ENCODE data around the gene ACER2.

DNA sequence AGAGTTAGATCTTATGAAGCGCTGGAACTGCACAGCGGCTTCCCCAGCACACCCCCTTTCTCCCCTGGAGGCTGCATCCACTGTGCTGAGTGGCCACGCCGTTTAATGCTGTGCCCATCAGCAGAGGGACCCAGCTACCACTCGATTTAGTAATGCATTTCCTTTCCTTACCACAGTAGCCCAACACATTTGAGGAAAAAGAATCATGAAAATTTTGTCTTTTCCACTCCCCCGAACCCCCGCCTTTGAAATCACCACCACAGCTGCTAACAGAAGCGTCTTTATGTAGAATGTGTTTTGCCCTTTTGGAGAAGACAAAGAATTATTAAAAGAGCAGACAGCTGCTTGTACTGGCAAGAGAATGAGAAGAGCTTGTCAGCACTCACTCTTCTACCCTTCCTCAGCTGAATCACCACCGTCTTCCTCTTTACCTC is 73.2 kb downstream of the ACER2 start:
- TF ChIP-seq ZNF274 (IDR thresholded peaks at IDR 0.05; ENCODE audit: low read depth, low read length) = no peak
- no peak for TF ChIP-seq YY1 (IDR thresholded peaks at IDR 0.05; ENCODE audit: insufficient read depth, insufficient read length)
- TF ChIP-seq SUZ12 (IDR thresholded peaks at IDR 0.05; ENCODE audit: extremely low read depth, insufficient read depth, insufficient read length) = no peak

Measured in NT2/D1 (cell line).